Panc1 (cell line): ENCODE measurements around the gene MED12L. TPM values are rescaled to one million over a fixed set of nuclear protein-coding genes. Genes with fewer than 3 reads are reported as not detected.

Experiments used
- ATAC-seq: fragments of 200-7000 bp; cut with Tn5 transposase; 2 replicates; pipeline ENCODE4 v1.9.1; 2020; ENCODE audit warnings: mild to moderate bottlenecking, moderate library complexity
- BruUV-seq: library from RNA; stranded (reverse); fragments of 400-500 nt; replicated peaks from 2 replicates; lab custom pipeline; 2021; lab: Mats Ljungman, UMichigan
- CTCF ChIA-PET: fragments of 300-600 bp; sonication (Branson Sonifier 250); formaldehyde crosslinking; loops from one replicate; lab custom pipeline; 2022; ENCODE audit warnings: antibody characterized with exemption; lab: Charles Lee
- POLR2A ChIA-PET: fragments of 300-600 bp; sonication (Branson Sonifier 250); formaldehyde crosslinking; loops from one replicate; lab custom pipeline; 2022; ENCODE audit warnings: antibody characterized with exemption; lab: Charles Lee
- DNase-seq: peaks from one replicate; pipeline ENCODE4 v3.0.0-alpha.2; 2010; ENCODE audit warnings: low read depth, low spot score
- H3K27ac ChIP-seq: 2 replicates; pipeline ENCODE4 v1.5.1; 2011; ENCODE audit warnings: mild to moderate bottlenecking, low read length, inconsistent platforms
- H3K27me3 ChIP-seq: fragments of 200-500 bp; sonication (Bioruptor generic); 2 replicates; pipeline ENCODE4 v1.6.0; 2014; ENCODE audit warnings: low read length, inconsistent platforms; ENCODE audit not compliant: control insufficient read depth, insufficient read depth
- H3K36me3 ChIP-seq: fragments of 200-500 bp; sonication (Bioruptor generic); 2 replicates; pipeline ENCODE4 v1.5.1; 2014; ENCODE audit warnings: inconsistent platforms, mild to moderate bottlenecking, low read length, moderate library complexity; ENCODE audit not compliant: control insufficient read depth, insufficient read depth
- H3K4me1 ChIP-seq: 2 replicates; pipeline ENCODE4 v1.5.1; 2011; ENCODE audit warnings: inconsistent platforms, mild to moderate bottlenecking, low read length, moderate library complexity; ENCODE audit not compliant: control insufficient read depth, insufficient read depth
- H3K4me3 ChIP-seq, 2 experiments: 2 replicates each; pipeline ENCODE4 v1.5.1; 2011 to 2012; ENCODE audit warnings: low read depth in 2 of 2, low read length in 2 of 2, mild to moderate bottlenecking in 2 of 2, inconsistent platforms in 1 of 2, moderate library complexity in 1 of 2
- H3K9me3 ChIP-seq: fragments of 200-500 bp; sonication (Bioruptor generic); 2 replicates; pipeline ENCODE4 v1.5.1; 2014; ENCODE audit warnings: low read depth, mild to moderate bottlenecking, inconsistent platforms, low read length, moderate library complexity; ENCODE audit not compliant: control insufficient read depth, insufficient read depth
- CTCF ChIP-seq: fragments of 450-650 bp; IDR thresholded peaks from 2 replicates; pipeline ENCODE4 v1.5.1; 2017; ENCODE audit warnings: mild to moderate bottlenecking
- POLR2AphosphoS5 ChIP-seq: IDR thresholded peaks from 2 replicates; pipeline ENCODE4 v1.6.1; 2012; ENCODE audit warnings: mild to moderate bottlenecking, low read depth, low read length, moderate library complexity
- REST ChIP-seq, 2 experiments: IDR thresholded peaks; 2 replicates each; pipeline ENCODE4 v1.6.1; 2011 to 2012; ENCODE audit warnings: low read depth in 2 of 2, control low read depth in 1 of 2, low read length in 1 of 2, mild to moderate bottlenecking in 1 of 2, moderate library complexity in 1 of 2; ENCODE audit not compliant: insufficient read depth in 1 of 2
- SIN3A ChIP-seq: IDR thresholded peaks from 2 replicates; pipeline ENCODE4 v1.6.1; 2012; ENCODE audit warnings: low read depth, mild to moderate bottlenecking, low read length, moderate library complexity, borderline replicate concordance; ENCODE audit not compliant: insufficient read depth
- TCF7L2 ChIP-seq: IDR thresholded peaks from 2 replicates; pipeline ENCODE4 v1.6.1; 2011; ENCODE audit warnings: mild to moderate bottlenecking, low read depth, low read length, inconsistent platforms
- in situ Hi-C: cut with HindIII; loops from 2 replicates; pipeline ENCODE4 v1.10.0; 2016; ENCODE audit warnings: low sequenced_read_pairs, low pct_unique_long_range_greater_than_20kb
- intact Hi-C: fragments of 100-400 bp; cut with micrococcal nuclease; formaldehyde crosslinking; loops from one replicate; pipeline ENCODE4 v1.10.0; 2022; ENCODE audit not compliant: unreplicated experiment
- total RNA-seq: library from RNA; stranded (reverse); gene quantifications from one replicate; pipeline ENCODE4 v1.2.1, GENCODE V29; 2021; ENCODE audit not compliant: unreplicated experiment

The MED12L gene
- total RNA-seq, 1 experiment from 2014 or later: 2.8 TPM

- intact Hi-C loops: no loop called here
- Histone ChIP-seq H3K27ac (no peak overlapping the region), H3K36me3 (no peaks in the 10 kb centered on the region; the same call in 1 of the 2 replicates), H3K27me3 (peaks cover 4% of the 10 kb centered on the region; the same call in 1 of the 2 replicates), H3K9me3 (no peaks in the 10 kb centered on the region), H3K4me1 (no peaks in the 10 kb centered on the region), H3K4me3 (no peak overlapping the region)
- no TSS peak for BruUV-seq
- TF ChIP-seq SIN3A: no peak
- no peak for TF ChIP-seq POLR2AphosphoS5
- no peak for TF ChIP-seq CTCF
- TF ChIP-seq REST (IDR thresholded peaks at IDR 0.05; ENCODE audit: insufficient read depth in 1 of 2, low read depth in 2 of 2, low read length in 1 of 2): no peak
- no peak for TF ChIP-seq TCF7L2
- ChIA-PET POLR2A (no interaction called here), CTCF (no interaction called here)
- DNase-seq: no peak
- in situ Hi-C loops: no loop called here
- no peak for ATAC-seq
Observed at GRCh38 chr3:151265166-151265565, 179.7 kb downstream of the MED12L start.

GRCh38 chr3:151265866-151266265 is 180.4 kb downstream of the MED12L start:
- BruUV-seq: no TSS peak
- Histone ChIP-seq H3K27me3 (peaks cover 4% of the 10 kb centered on the region; the same call in 1 of the 2 replicates), H3K4me1 (no peaks in the 10 kb centered on the region), H3K27ac (no peak overlapping the region), H3K4me3 (no peak overlapping the region), H3K9me3 (no peaks in the 10 kb centered on the region), H3K36me3 (no peaks in the 10 kb centered on the region; the same call in 1 of the 2 replicates)
- ATAC-seq (no peak), DNase-seq (no peak)
- in situ Hi-C loops: no loop called here
- intact Hi-C loops: no loop called here
- ChIA-PET CTCF (no interaction called here), POLR2A (no interaction called here)
- TF ChIP-seq TCF7L2: no peak

GRCh38 chr3:151267066-151267465 is 181.6 kb downstream of the MED12L start:
- ATAC-seq (no peak), DNase-seq (no peak)
- TF ChIP-seq POLR2AphosphoS5 (no peak), SIN3A (no peak), REST (IDR thresholded peaks at IDR 0.05; ENCODE audit: insufficient read depth in 1 of 2, low read depth in 2 of 2, low read length in 1 of 2) (no peak), CTCF (no peak), TCF7L2 (no peak)
- no peaks in the 10 kb centered on the region; the same call in 1 of the 2 replicates for H3K36me3 ChIP-seq
- ChIA-PET POLR2A (no interaction called here), CTCF (no interaction called here)
- H3K4me3 ChIP-seq: no peak overlapping the region
- BruUV-seq: no TSS peak
- intact Hi-C loops: no loop called here
- in situ Hi-C loops: no loop called here
- H3K27me3 ChIP-seq: peaks cover 4% of the 10 kb centered on the region; the same call in 1 of the 2 replicates
- no peaks in the 10 kb centered on the region for H3K9me3 ChIP-seq
- H3K27ac ChIP-seq: no peak overlapping the region
- no peaks in the 10 kb centered on the region for H3K4me1 ChIP-seq
